PFSK-1 (cell line): Measurements from ENCODE around the gene SEMA3D.

Experiments used
- FOXP2 ChIP-seq: optimal IDR thresholded peaks from 2 replicates; pipeline ENCODE3; 2011; ENCODE audit warnings: borderline replicate concordance, control low read depth, inconsistent platforms; ENCODE audit not compliant: insufficient read depth; ENCODE audit errors: extremely low read length, extremely low read depth
- POLR2AphosphoS5 ChIP-seq: IDR thresholded peaks from 2 replicates; pipeline ENCODE4 v1.6.1; 2012; ENCODE audit warnings: low read depth, mild to moderate bottlenecking, control low read depth, low read length, moderate library complexity
- SIN3A ChIP-seq: IDR thresholded peaks from 2 replicates; pipeline ENCODE4 v1.6.1; 2012; ENCODE audit warnings: mild to moderate bottlenecking, low read length, moderate library complexity, borderline replicate concordance; ENCODE audit not compliant: insufficient read depth
- TAF1 ChIP-seq: IDR thresholded peaks from 2 replicates; pipeline ENCODE4 v1.6.1; 2012; ENCODE audit warnings: low read length, control low read depth, borderline replicate concordance; ENCODE audit not compliant: insufficient read depth
- TF ChIP-seq, protein P1 (sequence below), 2 experiments: IDR thresholded peaks; 2 replicates each; pipeline versions ENCODE4 v1.6.1 to v1.8.0; 2011 to 2012; ENCODE audit warnings: low read depth in 2 of 2, low read length in 2 of 2, control low read depth in 1 of 2, inconsistent platforms in 1 of 2, mild to moderate bottlenecking in 1 of 2, moderate library complexity in 1 of 2; ENCODE audit not compliant: insufficient read depth in 1 of 2

The SEMA3D gene

GRCh38 chr7:85153715-85154114 lies 33.1 kb downstream of the SEMA3D start:
- TF ChIP-seq TAF1 (no peak), SIN3A (no peak), FOXP2 (no peak), POLR2AphosphoS5 (no peak)
- TF ChIP-seq, protein P1, sequence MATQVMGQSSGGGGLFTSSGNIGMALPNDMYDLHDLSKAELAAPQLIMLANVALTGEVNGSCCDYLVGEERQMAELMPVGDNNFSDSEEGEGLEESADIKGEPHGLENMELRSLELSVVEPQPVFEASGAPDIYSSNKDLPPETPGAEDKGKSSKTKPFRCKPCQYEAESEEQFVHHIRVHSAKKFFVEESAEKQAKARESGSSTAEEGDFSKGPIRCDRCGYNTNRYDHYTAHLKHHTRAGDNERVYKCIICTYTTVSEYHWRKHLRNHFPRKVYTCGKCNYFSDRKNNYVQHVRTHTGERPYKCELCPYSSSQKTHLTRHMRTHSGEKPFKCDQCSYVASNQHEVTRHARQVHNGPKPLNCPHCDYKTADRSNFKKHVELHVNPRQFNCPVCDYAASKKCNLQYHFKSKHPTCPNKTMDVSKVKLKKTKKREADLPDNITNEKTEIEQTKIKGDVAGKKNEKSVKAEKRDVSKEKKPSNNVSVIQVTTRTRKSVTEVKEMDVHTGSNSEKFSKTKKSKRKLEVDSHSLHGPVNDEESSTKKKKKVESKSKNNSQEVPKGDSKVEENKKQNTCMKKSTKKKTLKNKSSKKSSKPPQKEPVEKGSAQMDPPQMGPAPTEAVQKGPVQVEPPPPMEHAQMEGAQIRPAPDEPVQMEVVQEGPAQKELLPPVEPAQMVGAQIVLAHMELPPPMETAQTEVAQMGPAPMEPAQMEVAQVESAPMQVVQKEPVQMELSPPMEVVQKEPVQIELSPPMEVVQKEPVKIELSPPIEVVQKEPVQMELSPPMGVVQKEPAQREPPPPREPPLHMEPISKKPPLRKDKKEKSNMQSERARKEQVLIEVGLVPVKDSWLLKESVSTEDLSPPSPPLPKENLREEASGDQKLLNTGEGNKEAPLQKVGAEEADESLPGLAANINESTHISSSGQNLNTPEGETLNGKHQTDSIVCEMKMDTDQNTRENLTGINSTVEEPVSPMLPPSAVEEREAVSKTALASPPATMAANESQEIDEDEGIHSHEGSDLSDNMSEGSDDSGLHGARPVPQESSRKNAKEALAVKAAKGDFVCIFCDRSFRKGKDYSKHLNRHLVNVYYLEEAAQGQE (IDR thresholded peaks at IDR 0.05; ENCODE audit: insufficient read depth in 1 of 2, low read depth in 2 of 2, low read length in 2 of 2) = no peak

DNA sequence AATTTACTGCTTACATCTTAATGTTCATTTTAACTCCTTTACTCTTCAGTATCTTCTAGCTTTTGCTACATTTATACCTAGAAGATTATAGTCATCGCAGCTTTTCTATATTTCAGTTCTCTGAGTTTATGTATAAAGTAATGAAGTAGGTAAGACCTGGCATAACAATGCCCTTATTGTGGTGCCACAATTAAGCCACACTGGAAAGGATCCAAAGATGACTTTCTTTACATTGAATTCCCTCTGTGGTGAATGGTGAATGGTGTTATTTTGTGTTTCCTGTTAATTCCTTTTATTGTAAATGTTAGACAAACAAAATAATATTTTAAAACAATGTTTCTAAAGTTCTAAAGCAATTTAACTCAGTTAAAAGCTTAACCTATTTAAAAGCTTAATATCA lies 36.2 kb downstream of the SEMA3D start:
- no peak for TF ChIP-seq POLR2AphosphoS5
- TF ChIP-seq TAF1 = no peak
- TF ChIP-seq FOXP2 = no peak
- TF ChIP-seq SIN3A = no peak
- TF ChIP-seq, protein P1 (IDR thresholded peaks at IDR 0.05; ENCODE audit: insufficient read depth in 1 of 2, low read depth in 2 of 2, low read length in 2 of 2) = no peak

GRCh38 chr7:85144771-85145170 lies 42.1 kb downstream of the SEMA3D start:
- TF ChIP-seq, protein P1 (IDR thresholded peaks at IDR 0.05; ENCODE audit: insufficient read depth in 1 of 2, low read depth in 2 of 2, low read length in 2 of 2) = no peak
- TF ChIP-seq TAF1 = no peak
- no peak for TF ChIP-seq FOXP2
- no peak for TF ChIP-seq SIN3A
- TF ChIP-seq POLR2AphosphoS5 = no peak

DNA sequence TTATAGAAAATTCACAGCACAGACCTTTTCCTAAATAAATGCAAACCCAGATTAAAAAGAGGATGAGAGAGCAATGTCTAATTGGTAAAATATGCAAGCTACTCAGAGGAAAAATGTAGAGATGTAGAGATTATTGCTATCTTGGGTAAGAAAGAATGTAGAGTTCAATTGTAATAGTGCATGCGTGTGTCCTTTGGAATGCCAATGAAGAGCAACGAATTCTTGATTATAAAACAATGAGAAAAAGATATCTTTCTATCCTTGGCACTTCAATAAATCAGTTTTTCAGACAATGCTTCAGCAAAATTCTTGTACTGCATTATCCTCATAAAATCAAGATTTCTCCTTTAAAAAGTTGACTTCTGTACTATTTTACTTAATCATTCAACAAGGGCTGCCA lies 50.9 kb downstream of the SEMA3D start:
- TF ChIP-seq TAF1 (no peak), POLR2AphosphoS5 (no peak), SIN3A (no peak), FOXP2 (no peak)
- TF ChIP-seq, protein P1 (IDR thresholded peaks at IDR 0.05; ENCODE audit: insufficient read depth in 1 of 2, low read depth in 2 of 2, low read length in 2 of 2) = no peak

DNA sequence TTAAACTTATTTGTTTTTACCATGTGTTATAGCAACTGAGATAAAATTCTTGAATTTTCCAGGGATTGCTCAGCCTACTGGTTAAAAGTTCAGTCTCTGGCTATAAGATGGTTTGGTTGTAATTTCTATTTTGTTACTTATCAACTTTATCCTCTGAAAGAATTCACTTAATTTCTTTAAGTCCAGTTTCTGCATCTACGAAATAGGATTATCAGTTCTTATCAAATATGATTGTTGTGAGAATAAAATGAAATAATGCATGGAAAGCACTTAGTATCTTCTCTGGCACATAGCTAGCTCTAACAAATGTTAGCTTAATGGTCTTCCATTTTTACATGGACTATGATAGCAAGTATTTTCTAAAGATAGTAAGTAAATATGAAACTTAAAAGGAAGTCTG lies 53.3 kb downstream of the SEMA3D start:
- TF ChIP-seq POLR2AphosphoS5 (no peak), SIN3A (no peak), TAF1 (no peak), FOXP2 (no peak)
- TF ChIP-seq, protein P1 (IDR thresholded peaks at IDR 0.05; ENCODE audit: insufficient read depth in 1 of 2, low read depth in 2 of 2, low read length in 2 of 2) = no peak
